ENCODE results near the gene TSFM. TPM values are rescaled to one million over a fixed set of nuclear protein-coding genes. Genes with fewer than 3 reads are reported as not detected.

TSFM gene
- total RNA-seq, 2 donors from 2014 or later: 37.7 to 39.9 TPM

DNA sequence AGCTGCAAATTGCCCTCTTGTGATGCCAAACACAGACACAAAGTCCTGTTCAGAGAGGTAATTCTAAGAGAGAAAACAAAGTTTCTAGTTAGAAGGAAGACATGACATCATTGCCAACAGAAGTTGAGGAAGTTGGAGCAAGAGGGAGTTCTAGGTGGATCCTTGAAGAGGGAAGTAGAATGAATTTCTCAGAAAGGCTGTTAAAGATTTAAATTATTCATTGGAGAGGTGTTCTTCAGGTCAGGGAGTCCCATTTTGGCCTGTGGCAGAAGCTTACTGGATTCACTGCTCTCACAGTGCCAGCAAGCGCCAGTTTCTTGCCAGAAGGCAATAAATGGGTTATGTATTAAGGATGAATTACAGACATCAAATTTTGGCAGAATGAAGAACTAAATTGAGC is 15.3 kb downstream of the TSFM start:
- no peak overlapping the region for H3K9ac ChIP-seq (ENCODE audit: extremely low read depth, low read length, poor library complexity, severe bottlenecking)
- H3K4me1 Mint-ChIP-seq: no peaks in the 10 kb centered on the region
- no peaks in the 10 kb centered on the region for H3K9me3 ChIP-seq (ENCODE audit: control insufficient read depth, low read length)
- H3K36me3 ChIP-seq (ENCODE audit: control insufficient read depth, insufficient read depth, low read length): peaks cover 64% of the 10 kb centered on the region
- no peaks in the 10 kb centered on the region for H3K4me1 ChIP-seq (ENCODE audit: control insufficient read depth, insufficient read depth, low read length)
- H3K27ac Mint-ChIP-seq: peak overlapping the region; percentile 20
- 94 to 100% methylated on average over 1 of the region's 1 CpG for WGBS, 2 experiments (ENCODE audit: insufficient coverage in 1 of 2, insufficient read length in 1 of 2)
- DNase-seq: no peak
- H3K36me3 Mint-ChIP-seq (ENCODE audit: low read depth): peaks cover 36% of the 10 kb centered on the region
- TF ChIP-seq CTCF (conservative IDR thresholded peaks at IDR 0.05): no peak
- no peak overlapping the region for H3K4me3 ChIP-seq (ENCODE audit: low read length)
- no peak overlapping the region for H3K27ac ChIP-seq (ENCODE audit: low read depth, low read length)
- no peaks in the 10 kb centered on the region for H3K27me3 Mint-ChIP-seq (ENCODE audit: insufficient read depth)
- no peaks in the 10 kb centered on the region for H3K9me3 Mint-ChIP-seq
- H3K4me3 Mint-ChIP-seq: no peak overlapping the region
- H3K27me3 ChIP-seq (ENCODE audit: control insufficient read depth, insufficient read depth, low read length, poor library complexity, severe bottlenecking): no peaks in the 10 kb centered on the region

- Histone ChIP-seq H3K27ac (ENCODE audit: low read depth, low read length) (no peak overlapping the region), H3K27me3 (ENCODE audit: control insufficient read depth, insufficient read depth, low read length, poor library complexity, severe bottlenecking) (no peaks in the 10 kb centered on the region), H3K4me3 (ENCODE audit: low read length) (no peak overlapping the region), H3K36me3 (ENCODE audit: control insufficient read depth, insufficient read depth, low read length) (peaks cover 50% of the 10 kb centered on the region), H3K9me3 (ENCODE audit: control insufficient read depth, low read length) (no peaks in the 10 kb centered on the region), H3K9ac (ENCODE audit: extremely low read depth, low read length, poor library complexity, severe bottlenecking) (no peak overlapping the region), H3K4me1 (ENCODE audit: control insufficient read depth, insufficient read depth, low read length) (no peaks in the 10 kb centered on the region)
- no peaks in the 10 kb centered on the region for H3K4me1 Mint-ChIP-seq
- DNase-seq: no peak
- 97 to 100% methylated on average over 1 to 3 of the region's 3 CpGs for WGBS, 2 experiments (ENCODE audit: insufficient coverage in 1 of 2, insufficient read length in 1 of 2)
- no peaks in the 10 kb centered on the region for H3K27me3 Mint-ChIP-seq (ENCODE audit: insufficient read depth)
- H3K27ac Mint-ChIP-seq: no peak overlapping the region
- no peaks in the 10 kb centered on the region for H3K9me3 Mint-ChIP-seq
- H3K4me3 Mint-ChIP-seq: no peak overlapping the region
- no peak for TF ChIP-seq CTCF (conservative IDR thresholded peaks at IDR 0.05)
- peaks cover 33% of the 10 kb centered on the region for H3K36me3 Mint-ChIP-seq (ENCODE audit: low read depth)
Measured at GRCh38 chr12:57800965-57801364, 18.4 kb downstream of the TSFM start.

- H3K27ac ChIP-seq (ENCODE audit: low read depth, low read length): no peak overlapping the region
- no peaks in the 10 kb centered on the region for H3K4me1 Mint-ChIP-seq
- H3K9me3 ChIP-seq (ENCODE audit: control insufficient read depth, low read length): no peaks in the 10 kb centered on the region
- peaks cover 21% of the 10 kb centered on the region for H3K36me3 Mint-ChIP-seq (ENCODE audit: low read depth)
- no peaks in the 10 kb centered on the region for H3K27me3 Mint-ChIP-seq (ENCODE audit: insufficient read depth)
- H3K36me3 ChIP-seq (ENCODE audit: control insufficient read depth, insufficient read depth, low read length): peaks cover 37% of the 10 kb centered on the region
- DNase-seq: no peak
- H3K4me1 ChIP-seq (ENCODE audit: control insufficient read depth, insufficient read depth, low read length): no peaks in the 10 kb centered on the region
- no peak for TF ChIP-seq CTCF (conservative IDR thresholded peaks at IDR 0.05)
- WGBS, 2 experiments (ENCODE audit: insufficient coverage in 1 of 2, insufficient read length in 1 of 2): 82% methylated on average over 1 of the region's 1 CpG; no CpG with 5 or more reads in 1 of the 2 experiments
- H3K9me3 Mint-ChIP-seq: no peaks in the 10 kb centered on the region
- H3K4me3 Mint-ChIP-seq: no peak overlapping the region
- H3K9ac ChIP-seq (ENCODE audit: extremely low read depth, low read length, poor library complexity, severe bottlenecking): no peak overlapping the region
- H3K27ac Mint-ChIP-seq: no peak overlapping the region
- no peak overlapping the region for H3K4me3 ChIP-seq (ENCODE audit: low read length)
- no peaks in the 10 kb centered on the region for H3K27me3 ChIP-seq (ENCODE audit: control insufficient read depth, insufficient read depth, low read length, poor library complexity, severe bottlenecking)
Measured at GRCh38 chr12:57802607-57803006, 20.0 kb downstream of the TSFM start.

Data from endodermal cell (in vitro differentiated cells).